H1 (cell line): ENCODE results near the gene GH2. TPM values are rescaled to one million over a fixed set of nuclear protein-coding genes. Genes with fewer than 3 reads are reported as not detected.

ENCODE experiments used
- CTCF ChIA-PET: fragments of 300-600 bp; sonication (Branson Sonifier 250); formaldehyde crosslinking; loops from one replicate; lab custom pipeline; 2021; ENCODE audit not compliant: partially characterized antibody; lab: Charles Lee
- POLR2A ChIA-PET: fragments of 300-600 bp; sonication (Branson Sonifier 250); formaldehyde crosslinking; loops from one replicate; lab custom pipeline; 2021; ENCODE audit warnings: inconsistent platforms; ENCODE audit not compliant: partially characterized antibody; lab: Charles Lee
- DNase-seq, 2 experiments: peaks; one replicate each; pipeline versions ENCODE4 v3.0.0 to v3.0.0-alpha.2; 2010 to 2022; ENCODE audit warnings: low spot score in 2 of 2, low read depth in 1 of 2, mixed read lengths in 1 of 2
- FAIRE-seq: peaks from 2 replicates; lab custom pipeline; 2011; peaks lifted over from hg19 to GRCh38; lab: Jason Lieb, UNC
- H2AFZ ChIP-seq: 2 replicates; pipeline ENCODE4 v1.8.1; 2012; ENCODE audit warnings: low read length, inconsistent platforms
- H2AK5ac ChIP-seq: 2 replicates; pipeline ENCODE4 v1.6.1; 2013; ENCODE audit warnings: low read depth, low read length
- H2BK120ac ChIP-seq: replicated peaks from 2 replicates; pipeline ENCODE3; 2013; ENCODE audit warnings: low read depth, low read length, inconsistent platforms
- H2BK12ac ChIP-seq: 2 replicates; pipeline ENCODE4 v1.6.1; 2013; ENCODE audit warnings: low read depth, low read length
- H2BK15ac ChIP-seq: 2 replicates; pipeline ENCODE4 v1.6.1; 2013; ENCODE audit warnings: low read length
- H2BK20ac ChIP-seq: 2 replicates; pipeline ENCODE4 v1.6.1; 2013; ENCODE audit warnings: low read length
- H2BK5ac ChIP-seq: 2 replicates; pipeline ENCODE4 v1.6.1; 2013; ENCODE audit warnings: low read depth, low read length
- H3K14ac ChIP-seq: 2 replicates; pipeline ENCODE4 v1.6.1; 2013; ENCODE audit warnings: inconsistent platforms; ENCODE audit not compliant: insufficient read length
- H3K18ac ChIP-seq: 2 replicates; pipeline ENCODE4 v1.6.1; 2013; ENCODE audit warnings: low read length; ENCODE audit errors: extremely low read depth
- H3K23ac ChIP-seq: 2 replicates; pipeline ENCODE4 v1.6.1; 2013; ENCODE audit warnings: inconsistent platforms; ENCODE audit not compliant: insufficient read length
- H3K23me2 ChIP-seq: 2 replicates; pipeline ENCODE4 v1.6.1; 2013; ENCODE audit warnings: low read depth, low read length
- H3K27ac ChIP-seq: 2 replicates; pipeline ENCODE4 v1.6.1; 2011; ENCODE audit warnings: low read depth, low read length, inconsistent platforms
- H3K27me3 ChIP-seq, 4 experiments: replicated peaks in 1 of 4; 1 replicate in 1 of 4; 2 replicates in 3 of 4; pipeline versions ENCODE4 v1.6.1 to v1.8.1; 2011 to 2013; ENCODE audit warnings: low read length in 3 of 4, mild to moderate bottlenecking in 3 of 4, inconsistent platforms in 2 of 4, mixed read lengths in 2 of 4, moderate library complexity in 1 of 4; ENCODE audit not compliant: control insufficient read depth in 3 of 4, insufficient read depth in 3 of 4; ENCODE audit errors: extremely low read depth in 1 of 4
- H3K36me3 ChIP-seq, 4 experiments: 2 replicates each; pipeline versions ENCODE4 v1.6.1 to v1.8.1; 2011 to 2013; ENCODE audit warnings: mild to moderate bottlenecking in 4 of 4, low read length in 3 of 4, moderate library complexity in 2 of 4, control low read depth in 1 of 4, inconsistent platforms in 1 of 4; ENCODE audit not compliant: insufficient read depth in 4 of 4, control insufficient read depth in 2 of 4
- H3K4ac ChIP-seq: replicated peaks from 2 replicates; pipeline ENCODE3; 2013; ENCODE audit warnings: low read length, low read depth, mixed read lengths, inconsistent platforms; ENCODE audit not compliant: insufficient read length
- H3K4me1 ChIP-seq, 4 experiments: replicated peaks in 1 of 4; 1 replicate in 1 of 4; 2 replicates in 3 of 4; pipeline versions ENCODE4 v1.6.1 to v1.8.1; 2011 to 2013; ENCODE audit warnings: low read length in 3 of 4, inconsistent platforms in 2 of 4, mixed read lengths in 1 of 4; ENCODE audit not compliant: insufficient read depth in 4 of 4, control insufficient read depth in 3 of 4
- H3K4me2 ChIP-seq, 2 experiments: 2 replicates each; pipeline versions ENCODE4 v1.6.1 to v1.8.1; 2011 to 2013; ENCODE audit warnings: low read depth in 2 of 2, low read length in 2 of 2, control low read depth in 1 of 2, inconsistent platforms in 1 of 2, mild to moderate bottlenecking in 1 of 2; ENCODE audit not compliant: insufficient read depth in 1 of 2
- H3K4me3 ChIP-seq, 4 experiments: fragments of 200-600, 300-600 bp in 1 of 4; sonication (generic), shearing (Covaris generic), sonication (Bioruptor Twin) in 1 of 4; 2 replicates each; pipeline versions ENCODE4 v1.5.1 to v1.8.1; 2011 to 2016; ENCODE audit warnings: low read length in 4 of 4, low read depth in 3 of 4, control low read depth in 2 of 4, inconsistent platforms in 2 of 4, mild to moderate bottlenecking in 2 of 4, mixed read lengths in 1 of 4, moderate library complexity in 1 of 4; ENCODE audit not compliant: insufficient read depth in 2 of 4; ENCODE audit errors: extremely low read depth in 1 of 4
- H3K56ac ChIP-seq: replicated peaks from 2 replicates; pipeline ENCODE3; 2013; ENCODE audit warnings: low read depth, mild to moderate bottlenecking, mixed read lengths, low read length, inconsistent platforms; ENCODE audit not compliant: insufficient read length
- H3K79me1 ChIP-seq: 2 replicates; pipeline ENCODE4 v1.6.1; 2013; ENCODE audit warnings: low read depth, low read length, control low read depth
- H3K79me2 ChIP-seq, 2 experiments: 2 replicates each; pipeline versions ENCODE4 v1.6.1 to v1.8.1; 2012 to 2013; ENCODE audit warnings: low read length in 2 of 2, mild to moderate bottlenecking in 2 of 2, inconsistent platforms in 1 of 2; ENCODE audit not compliant: insufficient read depth in 2 of 2, control insufficient read depth in 1 of 2
- H3K9ac ChIP-seq, 4 experiments: replicated peaks in 1 of 4; 1 replicate in 1 of 4; 2 replicates in 3 of 4; pipeline versions ENCODE4 v1.6.1 to v1.8.1; 2011 to 2013; ENCODE audit warnings: low read depth in 3 of 4, low read length in 3 of 4, control low read depth in 2 of 4, mild to moderate bottlenecking in 2 of 4, moderate library complexity in 2 of 4, inconsistent platforms in 1 of 4; ENCODE audit errors: extremely low read depth in 1 of 4
- H3K9me3 ChIP-seq, 2 experiments: 2 replicates each; pipeline versions ENCODE4 v1.6.1 to v1.8.1; 2012 to 2013; ENCODE audit warnings: mild to moderate bottlenecking in 2 of 2, moderate library complexity in 2 of 2, control low read depth in 1 of 2, inconsistent platforms in 1 of 2, low read depth in 1 of 2, low read length in 1 of 2, mixed read lengths in 1 of 2; ENCODE audit not compliant: insufficient read depth in 2 of 2
- H4K20me1 ChIP-seq, 2 experiments: replicated peaks in 1 of 2; 2 replicates each; pipeline versions ENCODE3 to v1.8.1; 2011 to 2013; ENCODE audit warnings: inconsistent platforms in 2 of 2, low read length in 2 of 2, mild to moderate bottlenecking in 1 of 2; ENCODE audit not compliant: insufficient read depth in 2 of 2, control insufficient read depth in 1 of 2
- H4K5ac ChIP-seq: 2 replicates; pipeline ENCODE4 v1.6.1; 2013; ENCODE audit warnings: low read length, low read depth, mixed read lengths, inconsistent platforms; ENCODE audit not compliant: insufficient read length
- H4K8ac ChIP-seq: 2 replicates; pipeline ENCODE4 v1.8.0; 2013; ENCODE audit warnings: mild to moderate bottlenecking, moderate library complexity, low read length, inconsistent platforms; ENCODE audit not compliant: insufficient read depth; ENCODE audit errors: extremely low read depth
- H4K91ac ChIP-seq: replicated peaks from 2 replicates; pipeline ENCODE3; 2013; ENCODE audit warnings: low read length, mixed read lengths, inconsistent platforms; ENCODE audit not compliant: insufficient read length
- SIX5 ChIP-seq: IDR thresholded peaks from 2 replicates; pipeline ENCODE4 v1.6.1; 2011; ENCODE audit warnings: mild to moderate bottlenecking, low read depth, low read length
- YY1 ChIP-seq: IDR thresholded peaks from 2 replicates; pipeline ENCODE4 v1.6.1; 2011; ENCODE audit warnings: low read depth, mild to moderate bottlenecking, low read length
- WGBS, 2 experiments: shearing (Covaris generic) in 1 of 2; methylation state at CpG; one replicate each; pipeline versions ENCODE4 v1.1.6 to v1.1.7; 2013 to 2015; ENCODE audit warnings: low lambda C conversion rate in 2 of 2, mixed read lengths in 2 of 2, inconsistent platforms in 1 of 2, low coverage in 1 of 2, missing lambda C conversion rate in 1 of 2; ENCODE audit not compliant: insufficient replicate concordance in 2 of 2, insufficient coverage in 1 of 2, insufficient read length in 1 of 2; ENCODE audit errors: extremely low coverage in 1 of 2, missing lambda C conversion rate in 1 of 2; 5-methylcytosine and 5-hydroxymethylcytosine counted together
- polyA plus RNA-seq, 7 experiments: library from polyadenylated mRNA; depleted of rRNA in 3 of 7; stranded (reverse) in 5 of 7; unstranded in 2 of 7; fragments of >200 nt in 5 of 7; fragments of 200-250 nt in 2 of 7; gene quantifications; 1 replicate in 5 of 7; 2 replicates in 1 of 7; 4 replicates in 1 of 7; pipeline versions ENCODE4 v1.2.1 to v1.2.3, GENCODE V29; 2011 to 2013; ENCODE audit warnings: missing spikeins in 2 of 7, mixed read lengths in 2 of 7
- total RNA-seq: library from RNA; stranded (reverse); fragmentation: NEBNext Ultra II Directional; extraction: Animal tissue kit (Norgen Biotek cat#: 25700); gene quantifications from 2 replicates; pipeline ENCODE4 v1.2.1, GENCODE V29; 2021

The GH2 gene
- total and polyA plus RNA-seq, 2 of the 8 experiments (the other 6 are each of a cell fraction or from before 2014, with no cell fraction given): 0.60 to 1.5 TPM

DNA sequence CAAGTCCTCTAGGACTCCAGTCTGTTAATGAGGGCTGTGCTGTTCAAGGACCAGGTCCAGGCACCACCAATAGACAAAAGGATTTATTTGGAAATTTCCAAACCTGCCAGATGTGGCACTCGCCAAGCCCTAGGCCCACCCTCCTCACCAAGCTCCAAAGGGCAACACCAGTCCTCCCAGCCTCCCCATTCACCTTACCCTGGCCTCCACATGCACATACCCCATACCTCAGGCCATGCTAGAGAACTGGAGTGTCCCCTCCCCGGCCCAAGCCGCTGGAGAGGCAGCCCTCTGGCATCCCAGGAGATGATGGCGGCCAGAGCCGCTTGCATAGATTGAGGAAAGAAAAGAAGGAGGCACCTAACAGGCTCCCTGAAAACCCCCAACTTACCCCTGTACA lies 49.7 kb downstream of the GH2 start:
- POLR2A ChIA-PET: interaction anchor here (0.9 to 32.3 kb wide), 8 partner anchors 0 to 90 kb away, joined by 3 to 593 read pairs (median 8); partner anchors contain the start of genes CCDC47, DDX42, FTSJ3 and PSMC5
- TF ChIP-seq SIX5 (no peak), YY1 (no peak)

More for the DNA sequence above, 49.7 kb downstream of the GH2 start:
- Histone ChIP-seq H3K23me2 (peaks cover 4% of the 10 kb centered on the region; the same call in 1 of the 2 replicates), H3K4me3 (no peak overlapping the region), H3K4me1 (peaks cover 0 to 3% (median 0%) of the 10 kb centered on the region in 4 experiments; a peak in 1 of 7 replicates), H2AK5ac (no peak overlapping the region), H2BK12ac (no peak overlapping the region), H2AFZ (no peak overlapping the region), H3K27ac (no peak overlapping the region), H3K56ac (no peak overlapping the region), H2BK20ac (no peak overlapping the region), H2BK120ac (no peak overlapping the region), H2BK15ac (no peak overlapping the region), H3K4ac (no peak overlapping the region), H4K8ac (no peak overlapping the region), H4K5ac (no peak overlapping the region), H3K23ac (no peak overlapping the region), H2BK5ac (no peak overlapping the region), H4K20me1 (peaks cover 3 to 25% of the 10 kb centered on the region in 2 experiments), H3K18ac (no peak overlapping the region), H3K79me1 (peaks cover 9% of the 10 kb centered on the region; the same call in 1 of the 2 replicates), H3K4me2 (no peak overlapping the region), H3K79me2 (peaks cover 0 to 25% of the 10 kb centered on the region in 2 experiments; a peak in 3 of 4 replicates), H3K9me3 (no peaks in the 10 kb centered on the region), H3K36me3 (peaks cover 42 to 65% (median 60%) of the 10 kb centered on the region in 4 experiments), H3K9ac (no peak overlapping the region), H4K91ac (no peak overlapping the region), H3K14ac (no peak overlapping the region), H3K27me3 (no peaks in the 10 kb centered on the region)
- DNase-seq (no peak), FAIRE-seq (no peak)
- WGBS, 2 experiments: 84% methylated on average over 5 of the region's 5 CpGs; no CpG with 5 or more reads in 1 of the 2 experiments
- CTCF ChIA-PET: interaction anchor here (1.0 to 5.2 kb wide), 5 partner anchors 9 to 35 kb away, joined by 3 to 61 read pairs (median 5); no protein-coding TSS in a partner anchor
